GM12878 (cell line): ENCODE results near the gene SLC9A3. TPM values are rescaled to one million over a fixed set of nuclear protein-coding genes. Genes with fewer than 3 reads are reported as not detected.

ENCODE experiments used
- ATAC-seq: fragments of 200-7000 bp; cut with Tn5 transposase; 3 replicates; pipeline ENCODE4 v1.9.1; 2020; ENCODE audit warnings: mild to moderate bottlenecking, moderate library complexity
- BruUV-seq: library from RNA; stranded (reverse); fragments of 400-500 nt; replicated peaks from 2 replicates; lab custom pipeline; 2021; lab: Mats Ljungman, UMichigan
- CTCF ChIA-PET: fragments of 300-600 bp; sonication (Branson Sonifier 250); formaldehyde crosslinking; extraction: SDS; loops from one replicate; lab custom pipeline; 2021; ENCODE audit warnings: inconsistent platforms; lab: Yijun Ruan, JAX
- POLR2A ChIA-PET: fragments of 350-600 bp; formaldehyde crosslinking; extraction: SDS; loops from one replicate; lab custom pipeline; 2021; ENCODE audit warnings: inconsistent platforms; lab: Charles Lee
- RAD21 ChIA-PET: fragments of 300-600 bp; sonication (Branson Sonifier 250); formaldehyde crosslinking; loops from one replicate; lab custom pipeline; 2023; ENCODE audit warnings: antibody characterized with exemption; ENCODE audit not compliant: unreplicated experiment; lab: Charles Lee
- SMC1A ChIA-PET: fragments of 300-600 bp; sonication (Branson Sonifier 250); formaldehyde crosslinking; loops from one replicate; lab custom pipeline; 2023; ENCODE audit not compliant: unreplicated experiment, uncharacterized antibody; lab: Charles Lee
- DNase-seq: peaks from one replicate; pipeline ENCODE4 v3.0.0-alpha.2; 2011; ENCODE audit warnings: low read depth, low spot score
- FAIRE-seq: peaks from 3 replicates; lab custom pipeline; 2011; peaks lifted over from hg19 to GRCh38; lab: Jason Lieb, UNC
- H2AFZ ChIP-seq: 2 replicates; pipeline ENCODE4 v1.6.0; 2011; ENCODE audit warnings: low read depth, low read length, control low read depth; ENCODE audit not compliant: control insufficient read depth
- H3K27ac ChIP-seq: 2 replicates; pipeline ENCODE4 v1.5.1; 2011; ENCODE audit warnings: control low read depth; ENCODE audit not compliant: control insufficient read depth, insufficient read depth
- H3K27me3 ChIP-seq, 2 experiments: replicated peaks in 1 of 2; 2 replicates each; pipeline versions ENCODE4 v1.6.0 to v1.6.1; 2011; ENCODE audit warnings: low read length in 1 of 2; ENCODE audit not compliant: control insufficient read depth in 2 of 2, insufficient read depth in 2 of 2
- H3K36me3 ChIP-seq, 2 experiments: 2 replicates each; pipeline ENCODE4 v1.5.1; 2011; ENCODE audit warnings: low read length in 1 of 2; ENCODE audit not compliant: control insufficient read depth in 2 of 2, insufficient read depth in 2 of 2
- H3K4me1 ChIP-seq: 2 replicates; pipeline ENCODE4 v1.6.1; 2011; ENCODE audit warnings: mild to moderate bottlenecking, low read length, moderate library complexity, mixed read lengths; ENCODE audit not compliant: control insufficient read depth, insufficient read depth
- H3K4me2 ChIP-seq: 2 replicates; pipeline ENCODE4 v1.6.0; 2011; ENCODE audit warnings: control low read depth; ENCODE audit not compliant: control insufficient read depth, insufficient read depth
- H3K4me3 ChIP-seq: fragments of 200-600 bp; sonication (generic); 2 replicates; pipeline ENCODE4 v1.5.1; 2016
- H3K79me2 ChIP-seq: 2 replicates; pipeline ENCODE4 v1.6.0; 2011; ENCODE audit warnings: low read length; ENCODE audit not compliant: control insufficient read depth, insufficient read depth
- H3K9ac ChIP-seq: 2 replicates; pipeline ENCODE4 v1.8.0; 2011; ENCODE audit warnings: low read length, control low read depth, mixed read lengths; ENCODE audit not compliant: control insufficient read depth, insufficient read depth
- H3K9me3 ChIP-seq: replicated peaks from 3 replicates; pipeline ENCODE4 v1.5.1; 2011; ENCODE audit warnings: mild to moderate bottlenecking, low read length; ENCODE audit not compliant: control insufficient read depth, insufficient read depth
- H4K20me1 ChIP-seq: 2 replicates; pipeline ENCODE4 v1.6.0; 2011; ENCODE audit not compliant: control insufficient read depth, insufficient read depth
- CUX1 ChIP-seq: IDR thresholded peaks from 2 replicates; pipeline ENCODE4 v1.6.1; 2012; ENCODE audit warnings: improper control_type of control experiment, low read depth, low read length; ENCODE audit not compliant: insufficient replicate concordance
- POLR2AphosphoS5 ChIP-seq: IDR thresholded peaks from 2 replicates; pipeline ENCODE4 v1.6.1; 2011; ENCODE audit warnings: mild to moderate bottlenecking, low read length, inconsistent platforms
- WGBS: methylation state at CpG from one replicate; pipeline ENCODE4 v1.1.6; 2016; ENCODE audit warnings: low lambda C conversion rate; ENCODE audit not compliant: insufficient replicate concordance, insufficient coverage; ENCODE audit errors: missing lambda C conversion rate; 5-methylcytosine and 5-hydroxymethylcytosine counted together
- in situ Hi-C: fragments of 300-500 bp; cut with MboI; formaldehyde crosslinking; loops from 9 replicates; pipeline ENCODE4 v1.14.3; 2018; ENCODE audit warnings: mixed read lengths
- intact Hi-C: fragments of 100-400 bp; cut with micrococcal nuclease; formaldehyde crosslinking; loops from one replicate; pipeline ENCODE4 v1.14.2; 2022; ENCODE audit not compliant: unreplicated experiment
- polyA plus RNA-seq, 11 experiments: library from polyadenylated mRNA; depleted of rRNA in 4 of 11; unstranded in 6 of 11; stranded (reverse) in 5 of 11; fragments of >200 nt; fragmentation: Nextera tagmentation in 4 of 11; fragmentation: Illumina TruSeq in 1 of 11; extraction: Ambion mirVana in 4 of 11; extraction: Trizol in 1 of 11; gene quantifications; 1 replicate in 1 of 11; 2 replicates in 10 of 11; pipeline versions ENCODE4 v1.2.1 to v1.2.3, GENCODE V29; 2011 to 2016; ENCODE audit warnings: inconsistent platforms in 2 of 11, missing spikeins in 2 of 11, low read depth in 1 of 11
- total RNA-seq, 4 experiments: library from RNA; depleted of rRNA in 3 of 4; stranded (reverse); fragments of >200 nt in 3 of 4; fragmentation: Illumina TruSeq in 1 of 4; extraction: Trizol in 1 of 4; gene quantifications; 2 replicates each; pipeline versions ENCODE4 v1.2.1 to v1.2.3, GENCODE V29; 2013 to 2021

The SLC9A3 gene
- total and polyA plus RNA-seq, 10 of the 15 experiments (the other 5 are each of a cell fraction or from before 2014, with no cell fraction given) = 0.04 to 5.2 (median 2.3) TPM; not detected in 1

DNA sequence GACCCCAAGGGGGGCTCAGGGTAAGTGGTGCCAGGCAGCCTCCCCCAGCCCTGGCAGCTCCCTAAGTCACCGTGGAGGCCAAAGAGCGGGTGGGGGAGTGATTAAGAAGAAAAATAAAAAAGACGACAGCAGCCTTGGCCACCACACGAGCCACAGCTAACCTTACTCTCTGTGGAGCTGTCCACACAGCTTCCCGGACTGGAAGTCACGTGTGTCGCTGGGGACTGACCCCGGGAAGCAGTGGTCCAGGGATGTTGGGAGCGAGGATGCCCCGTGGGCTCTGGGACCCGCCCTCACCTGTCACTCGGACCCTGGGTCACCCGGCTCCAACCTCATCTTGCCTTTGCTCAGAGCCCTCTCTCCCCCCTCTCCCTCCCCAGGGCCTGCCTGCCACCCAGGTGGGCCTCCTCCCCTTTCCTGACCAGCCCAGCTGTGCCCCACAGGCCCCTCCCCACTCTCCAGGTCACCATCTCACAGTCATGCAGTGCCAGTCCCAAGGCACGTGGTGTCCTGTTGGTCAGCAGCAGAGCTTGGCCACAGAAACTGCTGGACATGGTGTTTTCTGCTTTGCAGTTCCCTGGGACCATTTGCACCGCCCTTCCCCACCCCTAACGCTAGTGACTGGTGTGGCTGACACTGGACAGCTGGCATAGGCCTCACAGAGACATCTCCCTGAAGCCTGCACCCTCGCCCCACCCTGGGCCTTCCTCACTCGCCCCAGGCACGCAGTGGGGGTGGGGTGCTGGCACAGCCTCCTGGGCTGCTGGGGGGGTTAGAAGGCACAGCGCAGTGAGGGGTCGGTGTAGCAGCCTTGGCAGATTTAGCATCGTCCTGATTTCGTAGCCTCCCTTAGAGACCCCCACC lies 91.1 kb downstream of the SLC9A3 start:
- TF ChIP-seq POLR2AphosphoS5 (peak; percentile 41; the same call in 1 of the 2 replicates), CUX1 (no peak)
- no peak overlapping the region for H3K27ac ChIP-seq
- peaks cover 8% of the 10 kb centered on the region for H3K4me1 ChIP-seq
- no peak overlapping the region for H2AFZ ChIP-seq
- in situ Hi-C loops (no loop called here), intact Hi-C loops (no loop called here)
- FAIRE-seq = no peak
- H4K20me1 ChIP-seq = no peaks in the 10 kb centered on the region
- ChIA-PET SMC1A (interaction anchor here (1.3 to 3.7 kb wide), 2 partner anchors 13 to 116 kb away, joined by 3 to 33 read pairs; no protein-coding TSS in a partner anchor), CTCF (interaction anchor here (6.4 kb wide), 1 partner anchor 115 kb away, joined by 126 read pairs; the partner anchor contains the start of gene AHRR), RAD21 (interaction anchor here (6.0 kb wide), 1 partner anchor 116 kb away, joined by 82 read pairs; no protein-coding TSS in a partner anchor), POLR2A (interaction anchor here (0.6 kb wide), 1 partner anchor 100 kb away, joined by 3 read pairs; no protein-coding TSS in a partner anchor)
- H3K4me2 ChIP-seq = no peak overlapping the region
- H3K36me3 ChIP-seq = peaks cover 6 to 26% of the 10 kb centered on the region in 2 experiments; a peak in 3 of 4 replicates
- H3K9me3 ChIP-seq = no peaks in the 10 kb centered on the region
- no peaks in the 10 kb centered on the region for H3K27me3 ChIP-seq
- H3K79me2 ChIP-seq = no peaks in the 10 kb centered on the region
- no peak for DNase-seq
- no peak overlapping the region for H3K4me3 ChIP-seq
- no peak for ATAC-seq
- BruUV-seq = no TSS peak
- 57% methylated on average over 23 of the region's 23 CpGs for WGBS
- no peak overlapping the region for H3K9ac ChIP-seq
